VCaP (cell line): ENCODE data around the gene PRKCE.

Experiments
- H3K27ac ChIP-seq: fragments of 450-650 bp; 2 replicates; pipeline ENCODE4 v1.5.1; 2017
- TF ChIP-seq, protein P1 (sequence below): fragments of 450-650 bp; conservative IDR thresholded peaks from 2 replicates; pipeline ENCODE4 v1.5.1; 2017; ENCODE audit warnings: mild to moderate bottlenecking, moderate library complexity

The PRKCE gene

DNA sequence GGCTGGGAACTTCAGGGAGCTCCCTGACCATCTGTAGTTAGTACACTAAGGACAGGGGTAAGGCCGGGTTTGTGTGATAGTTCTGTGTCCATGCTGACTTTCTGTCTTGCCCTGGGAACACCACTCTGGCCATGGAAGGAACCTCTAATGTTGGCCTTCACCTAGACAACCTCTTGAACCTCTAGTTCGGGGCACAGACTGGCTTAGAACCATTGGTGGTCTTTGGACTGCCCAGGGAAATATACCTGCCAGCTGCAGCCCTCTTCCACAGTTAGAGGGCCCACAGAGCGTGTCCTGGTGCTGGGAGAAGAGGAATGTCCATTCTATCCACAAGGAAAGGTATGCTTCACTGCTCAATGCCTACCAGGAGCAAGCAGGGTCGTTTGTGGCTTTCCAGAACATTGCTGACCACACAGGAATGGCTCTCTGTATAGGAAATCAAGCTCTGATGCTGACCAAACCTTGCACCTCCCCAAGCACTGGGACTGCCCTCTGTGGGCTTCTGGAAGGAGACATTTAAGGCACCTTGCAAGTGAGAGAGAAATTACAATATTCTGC lies 326.9 kb downstream of the PRKCE start:
- TF ChIP-seq, protein P1, sequence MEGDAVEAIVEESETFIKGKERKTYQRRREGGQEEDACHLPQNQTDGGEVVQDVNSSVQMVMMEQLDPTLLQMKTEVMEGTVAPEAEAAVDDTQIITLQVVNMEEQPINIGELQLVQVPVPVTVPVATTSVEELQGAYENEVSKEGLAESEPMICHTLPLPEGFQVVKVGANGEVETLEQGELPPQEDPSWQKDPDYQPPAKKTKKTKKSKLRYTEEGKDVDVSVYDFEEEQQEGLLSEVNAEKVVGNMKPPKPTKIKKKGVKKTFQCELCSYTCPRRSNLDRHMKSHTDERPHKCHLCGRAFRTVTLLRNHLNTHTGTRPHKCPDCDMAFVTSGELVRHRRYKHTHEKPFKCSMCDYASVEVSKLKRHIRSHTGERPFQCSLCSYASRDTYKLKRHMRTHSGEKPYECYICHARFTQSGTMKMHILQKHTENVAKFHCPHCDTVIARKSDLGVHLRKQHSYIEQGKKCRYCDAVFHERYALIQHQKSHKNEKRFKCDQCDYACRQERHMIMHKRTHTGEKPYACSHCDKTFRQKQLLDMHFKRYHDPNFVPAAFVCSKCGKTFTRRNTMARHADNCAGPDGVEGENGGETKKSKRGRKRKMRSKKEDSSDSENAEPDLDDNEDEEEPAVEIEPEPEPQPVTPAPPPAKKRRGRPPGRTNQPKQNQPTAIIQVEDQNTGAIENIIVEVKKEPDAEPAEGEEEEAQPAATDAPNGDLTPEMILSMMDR, result no peak
- H3K27ac ChIP-seq, result no peak overlapping the region

DNA sequence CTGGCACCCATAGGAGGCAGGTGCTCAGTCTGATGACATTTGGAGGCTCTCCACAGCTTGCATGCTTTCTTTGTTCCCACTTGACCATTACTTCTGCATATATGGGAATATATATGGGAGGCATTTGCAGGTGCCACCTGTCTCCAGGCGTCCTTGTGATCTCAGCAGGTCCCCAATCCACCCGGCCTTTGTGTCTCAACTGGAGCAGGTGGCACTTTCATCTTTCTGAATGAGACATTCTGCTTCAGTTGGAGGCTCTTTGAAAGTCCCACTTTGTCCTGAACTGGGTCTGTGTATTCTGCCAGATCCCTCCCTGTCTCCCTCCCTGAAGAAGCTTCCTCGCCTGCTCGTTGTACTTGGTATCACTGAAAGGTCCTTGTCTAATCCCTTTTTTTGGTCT lies 327.6 kb downstream of the PRKCE start:
- TF ChIP-seq, protein P1, result no peak
- no peak overlapping the region for H3K27ac ChIP-seq

DNA sequence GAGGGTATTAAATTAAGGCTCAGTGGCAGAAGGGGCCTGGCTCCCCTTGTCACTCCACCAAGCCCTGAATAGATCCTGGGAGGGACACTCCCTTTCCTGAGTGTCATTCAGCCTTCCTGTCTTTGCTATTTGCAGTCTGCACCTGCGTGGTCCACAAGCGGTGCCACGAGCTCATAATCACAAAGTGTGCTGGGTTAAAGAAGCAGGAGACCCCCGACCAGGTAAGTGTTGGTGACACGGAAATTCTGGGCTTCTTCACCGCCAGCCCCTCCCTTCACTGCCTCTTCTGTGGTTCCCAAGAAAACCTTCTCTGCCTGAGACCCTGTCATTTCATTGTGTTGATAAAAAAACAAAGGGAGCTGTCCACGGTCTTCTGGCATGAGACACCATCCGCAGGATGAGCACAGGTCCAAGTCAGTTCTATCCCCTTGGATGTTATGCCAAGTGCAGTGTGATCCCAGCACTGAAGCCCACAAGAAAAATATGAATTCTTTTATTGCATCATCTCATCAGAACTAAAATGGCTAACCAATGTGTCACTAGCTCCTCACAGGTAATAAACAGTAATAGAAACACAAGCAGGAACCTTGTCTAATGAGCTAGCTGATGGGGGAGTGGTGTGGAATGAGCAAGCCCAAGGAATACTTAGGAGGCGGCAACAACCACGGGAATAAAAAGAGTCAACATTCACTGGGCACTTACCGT lies 328.8 kb downstream of the PRKCE start:
- no peak overlapping the region for H3K27ac ChIP-seq
- TF ChIP-seq, protein P1, result no peak

DNA sequence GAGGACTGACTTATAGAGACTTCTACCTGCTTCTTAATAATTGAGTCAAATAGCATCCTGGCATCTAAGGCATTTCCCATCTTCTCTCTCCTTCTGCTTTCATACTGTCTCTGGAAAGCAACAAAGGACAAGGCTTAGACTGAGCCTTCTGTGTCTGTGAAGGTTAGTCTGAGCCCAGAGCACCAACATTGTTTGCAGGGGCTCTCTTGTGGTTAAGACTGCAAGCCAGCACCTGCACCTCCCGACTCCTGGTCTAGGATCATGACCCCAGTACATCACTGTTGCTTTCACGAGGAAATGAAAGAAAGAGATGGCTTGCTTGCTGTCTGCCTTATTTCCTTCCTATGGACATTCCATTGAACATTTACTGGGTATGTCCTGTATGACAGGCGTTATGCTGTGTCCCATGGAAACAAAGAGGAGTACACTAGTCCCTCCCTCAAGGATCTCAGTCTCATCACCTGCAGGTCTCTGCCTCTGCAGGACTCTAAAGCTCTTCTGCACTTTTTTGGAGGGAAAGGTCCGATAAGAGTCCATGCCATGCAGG lies 330.0 kb downstream of the PRKCE start:
- TF ChIP-seq, protein P1, result no peak
- no peak overlapping the region for H3K27ac ChIP-seq

DNA sequence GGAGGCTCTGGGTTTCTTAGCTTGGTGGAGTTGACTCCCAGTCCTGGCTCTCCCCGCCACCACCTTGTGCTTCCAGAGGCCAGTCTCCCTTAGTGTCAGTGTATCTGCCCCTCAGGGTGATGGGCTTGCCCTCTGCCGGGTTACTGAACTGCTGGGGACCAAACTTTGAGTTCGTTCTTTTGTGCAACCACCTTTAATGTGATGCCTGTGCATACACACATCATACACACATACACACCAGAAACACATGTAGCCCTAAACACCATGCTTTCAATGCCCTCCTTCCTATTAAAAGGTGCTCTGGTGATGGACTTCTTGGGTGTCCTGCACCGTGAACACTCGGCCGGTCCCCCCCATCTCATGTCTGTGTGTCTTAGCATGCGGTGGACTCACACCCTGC lies 330.6 kb downstream of the PRKCE start:
- TF ChIP-seq, protein P1, result no peak
- H3K27ac ChIP-seq, result no peak overlapping the region

DNA sequence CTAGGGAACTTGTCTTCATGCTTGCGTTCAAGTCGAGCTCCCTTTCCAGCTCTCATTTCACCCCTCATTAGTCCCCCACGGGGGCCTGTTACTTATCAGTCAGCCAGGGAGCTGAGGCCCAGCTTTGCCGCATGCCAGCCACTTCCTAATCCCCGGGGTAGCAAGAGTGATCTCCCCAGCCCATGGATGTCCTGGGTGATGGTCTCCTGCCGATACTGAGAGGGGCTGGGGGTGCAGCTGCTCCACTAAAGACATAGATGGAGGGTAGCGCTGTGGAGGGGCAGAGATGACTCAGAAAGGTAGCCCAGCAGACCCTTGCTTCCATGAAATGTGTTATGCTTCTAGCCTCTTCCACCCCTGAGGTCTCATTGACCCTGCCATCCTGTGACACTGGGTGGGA lies 331.7 kb downstream of the PRKCE start:
- no peak overlapping the region for H3K27ac ChIP-seq
- TF ChIP-seq, protein P1, result no peak

DNA sequence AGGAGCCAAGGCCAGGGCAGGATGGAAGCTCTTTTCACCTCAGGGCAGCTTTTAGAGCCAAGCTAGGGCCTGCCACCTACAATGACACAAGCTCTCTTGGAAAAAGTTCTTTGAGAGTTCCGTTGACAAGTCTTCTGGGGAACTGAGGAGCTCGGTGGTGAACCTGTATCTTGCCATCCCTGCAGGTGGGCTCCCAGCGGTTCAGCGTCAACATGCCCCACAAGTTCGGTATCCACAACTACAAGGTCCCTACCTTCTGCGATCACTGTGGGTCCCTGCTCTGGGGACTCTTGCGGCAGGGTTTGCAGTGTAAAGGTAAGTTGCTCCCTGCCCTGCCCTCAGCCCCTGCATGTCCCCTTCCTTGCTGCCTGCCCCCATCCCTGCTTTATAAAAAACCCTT lies 332.9 kb downstream of the PRKCE start:
- TF ChIP-seq, protein P1, result no peak
- no peak overlapping the region for H3K27ac ChIP-seq
